Measurements from ENCODE around the gene NSMF.

- TF ChIP-seq GATA1 (IDR thresholded peaks at IDR 0.05; ENCODE audit: low read depth, low read length) (no peak), POLR2A (IDR thresholded peaks at IDR 0.05; ENCODE audit: low read length) (no peak)
Observed at GRCh38 chr9:137454597-137455358, 4.4 kb downstream of the NSMF start.

All from erythroblast (primary cell).